OCI-LY3 (cell line): Measurements from ENCODE around the gene ABCA8.

Experiments
- EZH2phosphoT487 ChIP-seq: fragments of 200-600 bp; shearing (Covaris generic); IDR thresholded peaks from 2 replicates; pipeline ENCODE4 v1.6.1; 2018; ENCODE audit warnings: antibody characterized with exemption, mixed run types, low read depth
- TF ChIP-seq, protein P1 (sequence below): fragments of 200-600, 300-600 bp; sonication (generic); IDR thresholded peaks from 2 replicates; pipeline ENCODE4 v1.5.1; 2014; ENCODE audit warnings: antibody characterized with exemption, low read length, low read depth

DNA sequence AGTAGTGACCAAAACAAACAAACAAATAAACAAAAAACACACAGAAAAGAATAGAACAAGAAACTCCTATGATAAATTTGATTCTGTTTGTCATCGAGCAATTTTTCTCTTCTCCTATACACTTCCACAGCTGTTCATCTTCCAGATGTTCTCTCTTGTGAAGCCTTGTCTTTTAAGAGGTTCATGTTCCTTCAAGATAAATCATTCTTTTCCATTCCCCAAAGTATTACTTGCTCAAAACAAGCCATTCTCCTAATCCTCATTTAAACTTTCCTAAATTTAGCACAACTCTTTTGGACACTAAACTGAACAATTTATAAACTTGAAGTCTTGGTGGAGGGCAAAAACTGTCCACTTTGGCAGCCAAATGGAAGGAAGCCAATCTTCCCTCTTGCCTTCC, 103.3 kb downstream of the ABCA8 start:
- TF ChIP-seq, protein P1, sequence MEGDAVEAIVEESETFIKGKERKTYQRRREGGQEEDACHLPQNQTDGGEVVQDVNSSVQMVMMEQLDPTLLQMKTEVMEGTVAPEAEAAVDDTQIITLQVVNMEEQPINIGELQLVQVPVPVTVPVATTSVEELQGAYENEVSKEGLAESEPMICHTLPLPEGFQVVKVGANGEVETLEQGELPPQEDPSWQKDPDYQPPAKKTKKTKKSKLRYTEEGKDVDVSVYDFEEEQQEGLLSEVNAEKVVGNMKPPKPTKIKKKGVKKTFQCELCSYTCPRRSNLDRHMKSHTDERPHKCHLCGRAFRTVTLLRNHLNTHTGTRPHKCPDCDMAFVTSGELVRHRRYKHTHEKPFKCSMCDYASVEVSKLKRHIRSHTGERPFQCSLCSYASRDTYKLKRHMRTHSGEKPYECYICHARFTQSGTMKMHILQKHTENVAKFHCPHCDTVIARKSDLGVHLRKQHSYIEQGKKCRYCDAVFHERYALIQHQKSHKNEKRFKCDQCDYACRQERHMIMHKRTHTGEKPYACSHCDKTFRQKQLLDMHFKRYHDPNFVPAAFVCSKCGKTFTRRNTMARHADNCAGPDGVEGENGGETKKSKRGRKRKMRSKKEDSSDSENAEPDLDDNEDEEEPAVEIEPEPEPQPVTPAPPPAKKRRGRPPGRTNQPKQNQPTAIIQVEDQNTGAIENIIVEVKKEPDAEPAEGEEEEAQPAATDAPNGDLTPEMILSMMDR = no peak
- TF ChIP-seq EZH2phosphoT487 = no peak
